RWPE1 (cell line): ENCODE results near the gene CLIC5.

Source experiments
- CTCF ChIA-PET: fragments of 350-600 bp; sonication (Branson Sonifier 250); formaldehyde crosslinking; extraction: SDS; loops from one replicate; lab custom pipeline; 2021; lab: Yijun Ruan, JAX
- POLR2A ChIA-PET: fragments of 400-600 bp; formaldehyde crosslinking; extraction: SDS; loops from one replicate; lab custom pipeline; 2020; ENCODE audit warnings: antibody characterized with exemption; ENCODE audit not compliant: low non-redundant PET; lab: Yijun Ruan, JAX
- DNase-seq: peaks from one replicate; pipeline ENCODE4 v3.0.0; 2012; ENCODE audit warnings: low spot score
- H3K27ac ChIP-seq: fragments of 450-650 bp; 2 replicates; pipeline ENCODE4 v1.5.1; 2017
- TF ChIP-seq, protein P1 (sequence below): fragments of 450-650 bp; conservative IDR thresholded peaks from 2 replicates; pipeline ENCODE4 v1.5.1; 2017; ENCODE audit warnings: low read depth, mild to moderate bottlenecking

The CLIC5 gene

DNA sequence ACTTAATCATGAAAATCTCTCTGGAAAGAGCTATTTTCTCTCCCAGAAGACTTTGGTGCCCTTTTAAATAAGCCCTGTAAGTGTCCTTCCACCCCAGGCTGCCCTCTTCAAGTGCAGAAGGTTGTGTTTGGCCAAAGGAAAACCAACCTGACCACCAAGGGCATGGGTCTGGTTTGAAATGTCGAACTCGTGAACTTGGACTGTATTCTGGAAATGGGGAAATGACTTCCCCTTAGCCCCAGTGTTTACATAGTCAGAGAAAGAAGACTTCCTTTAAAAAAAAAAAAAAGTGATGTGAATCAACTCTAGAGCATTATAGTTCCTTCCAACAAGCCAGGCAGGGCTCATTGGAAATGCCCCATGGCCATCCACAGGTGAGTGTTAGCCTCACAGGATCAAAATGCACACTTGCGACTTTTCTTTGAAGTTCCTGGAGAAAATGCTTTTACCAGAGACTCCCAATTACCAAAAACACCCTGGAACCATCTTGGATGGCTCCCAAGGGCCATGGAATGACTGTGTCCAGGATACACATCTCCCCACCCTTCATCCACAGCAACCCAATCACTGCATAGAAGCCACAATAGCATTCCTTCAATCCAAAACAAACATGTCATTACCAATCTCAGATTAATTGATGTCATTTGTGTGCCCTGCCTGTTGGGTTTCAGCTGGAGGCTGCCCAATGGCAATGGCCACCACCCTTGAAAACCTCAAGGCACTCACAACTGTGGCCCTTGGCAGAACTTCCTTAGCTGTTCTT is 133.8 kb downstream of the CLIC5 start:
- no peak for DNase-seq
- TF ChIP-seq, protein P1, sequence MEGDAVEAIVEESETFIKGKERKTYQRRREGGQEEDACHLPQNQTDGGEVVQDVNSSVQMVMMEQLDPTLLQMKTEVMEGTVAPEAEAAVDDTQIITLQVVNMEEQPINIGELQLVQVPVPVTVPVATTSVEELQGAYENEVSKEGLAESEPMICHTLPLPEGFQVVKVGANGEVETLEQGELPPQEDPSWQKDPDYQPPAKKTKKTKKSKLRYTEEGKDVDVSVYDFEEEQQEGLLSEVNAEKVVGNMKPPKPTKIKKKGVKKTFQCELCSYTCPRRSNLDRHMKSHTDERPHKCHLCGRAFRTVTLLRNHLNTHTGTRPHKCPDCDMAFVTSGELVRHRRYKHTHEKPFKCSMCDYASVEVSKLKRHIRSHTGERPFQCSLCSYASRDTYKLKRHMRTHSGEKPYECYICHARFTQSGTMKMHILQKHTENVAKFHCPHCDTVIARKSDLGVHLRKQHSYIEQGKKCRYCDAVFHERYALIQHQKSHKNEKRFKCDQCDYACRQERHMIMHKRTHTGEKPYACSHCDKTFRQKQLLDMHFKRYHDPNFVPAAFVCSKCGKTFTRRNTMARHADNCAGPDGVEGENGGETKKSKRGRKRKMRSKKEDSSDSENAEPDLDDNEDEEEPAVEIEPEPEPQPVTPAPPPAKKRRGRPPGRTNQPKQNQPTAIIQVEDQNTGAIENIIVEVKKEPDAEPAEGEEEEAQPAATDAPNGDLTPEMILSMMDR = no peak
- H3K27ac ChIP-seq = no peak overlapping the region
- POLR2A ChIA-PET = no interaction called here
- CTCF ChIA-PET = no interaction called here

DNA sequence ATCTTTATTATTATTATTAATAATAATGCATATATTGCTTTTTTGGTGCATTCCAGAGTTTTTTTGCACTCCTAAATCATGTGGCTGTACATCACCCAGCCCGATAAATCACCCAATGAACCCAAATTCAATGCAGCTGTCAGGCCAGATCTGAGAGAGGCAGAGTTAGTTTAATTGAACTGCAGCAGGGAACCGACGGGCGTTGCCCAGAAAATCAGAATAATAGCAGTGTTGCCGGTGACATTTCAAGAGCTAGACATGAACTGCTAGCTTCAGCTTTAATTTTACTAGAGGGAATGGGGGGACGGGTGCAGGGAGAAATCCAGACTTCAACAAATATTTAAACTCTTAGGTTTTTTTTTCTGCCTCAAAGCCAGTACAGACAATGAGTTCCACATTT is 135.0 kb downstream of the CLIC5 start:
- ChIA-PET POLR2A (no interaction called here), CTCF (interaction anchor here (0.6 kb wide), 1 partner anchor 1030 kb away, joined by 4 read pairs; no protein-coding TSS in a partner anchor)
- DNase-seq = no peak
- TF ChIP-seq, protein P1 = no peak
- no peak overlapping the region for H3K27ac ChIP-seq

DNA sequence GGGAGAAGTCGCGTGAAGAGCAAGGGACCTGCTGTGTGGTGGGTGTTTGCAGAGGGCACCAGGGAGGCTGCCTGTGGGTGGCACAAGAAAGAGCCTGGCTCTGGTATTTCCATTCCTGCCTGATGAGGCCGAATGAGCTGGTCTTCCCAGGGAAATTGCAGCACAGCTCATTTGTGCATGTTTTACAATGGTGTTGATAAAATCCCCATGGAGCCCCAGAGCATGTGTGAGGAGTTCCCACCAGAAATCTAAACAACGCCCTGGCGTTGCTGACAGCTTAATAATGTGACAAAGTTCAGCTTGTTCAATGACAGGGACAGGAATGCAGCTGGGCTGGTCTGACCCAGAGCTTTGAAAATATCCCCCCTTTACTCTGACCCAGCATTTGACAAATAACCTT is 135.5 kb downstream of the CLIC5 start:
- TF ChIP-seq, protein P1 = no peak
- DNase-seq = no peak
- ChIA-PET POLR2A (no interaction called here), CTCF (no interaction called here)
- H3K27ac ChIP-seq = no peak overlapping the region

DNA sequence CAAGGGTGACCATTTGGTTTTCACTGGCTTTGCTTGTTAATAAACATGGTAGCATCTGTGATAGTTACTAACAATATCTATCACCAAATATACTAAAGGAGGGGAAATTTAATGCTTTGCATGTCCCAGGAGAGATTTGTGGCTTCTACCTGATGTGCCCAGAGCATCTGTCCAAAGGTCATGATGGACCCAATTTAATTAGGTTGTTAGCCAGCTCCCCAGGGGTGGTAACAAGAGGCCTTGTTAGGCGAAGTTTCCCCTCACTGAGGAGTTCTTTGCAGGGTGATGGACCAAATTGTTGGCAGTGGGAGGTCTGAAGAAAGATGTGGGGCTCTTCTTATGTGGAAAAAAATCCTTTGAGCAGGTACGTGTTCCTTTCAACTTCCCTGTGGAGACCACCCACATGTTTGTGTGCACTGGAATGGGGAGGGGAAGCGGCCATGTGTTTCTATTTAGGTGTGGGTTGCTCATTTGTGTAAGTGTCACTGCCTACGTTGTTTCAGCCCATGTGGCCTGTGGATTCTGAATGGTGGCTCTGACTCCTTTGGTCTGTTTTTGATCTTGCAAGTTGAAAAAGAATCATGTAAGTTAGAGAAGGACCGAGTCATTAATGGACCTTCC is 137.6 kb downstream of the CLIC5 start:
- TF ChIP-seq, protein P1 = no peak
- ChIA-PET CTCF (no interaction called here), POLR2A (no interaction called here)
- no peak for DNase-seq
- no peak overlapping the region for H3K27ac ChIP-seq

DNA sequence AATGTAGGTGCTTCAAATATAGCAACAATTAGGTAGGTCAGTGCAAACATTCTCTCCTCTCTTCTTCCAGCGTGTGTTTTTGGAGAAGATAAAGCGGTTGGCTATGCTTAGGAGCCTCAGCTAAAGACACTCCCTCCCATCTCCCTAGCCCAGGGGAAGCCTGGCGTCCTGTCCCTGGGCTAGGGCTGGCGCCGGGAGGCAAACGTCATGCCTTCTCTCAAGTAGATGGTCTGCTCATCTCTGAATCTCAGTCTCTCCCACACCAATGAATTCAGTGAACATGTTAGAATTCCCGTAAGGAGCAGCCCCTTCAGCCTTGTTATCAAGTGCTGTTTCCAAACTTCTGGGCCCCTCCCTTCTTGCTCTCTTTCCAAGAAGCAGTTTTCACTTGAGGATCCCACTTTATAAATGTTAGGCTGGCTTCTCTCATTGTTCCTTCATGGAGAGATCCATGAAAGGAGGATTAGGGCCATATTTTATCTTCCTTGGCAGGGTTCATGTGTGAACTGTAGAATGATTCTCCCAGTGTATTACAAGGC is 142.8 kb downstream of the CLIC5 start:
- DNase-seq = no peak
- TF ChIP-seq, protein P1 = no peak
- POLR2A ChIA-PET = no interaction called here

DNA sequence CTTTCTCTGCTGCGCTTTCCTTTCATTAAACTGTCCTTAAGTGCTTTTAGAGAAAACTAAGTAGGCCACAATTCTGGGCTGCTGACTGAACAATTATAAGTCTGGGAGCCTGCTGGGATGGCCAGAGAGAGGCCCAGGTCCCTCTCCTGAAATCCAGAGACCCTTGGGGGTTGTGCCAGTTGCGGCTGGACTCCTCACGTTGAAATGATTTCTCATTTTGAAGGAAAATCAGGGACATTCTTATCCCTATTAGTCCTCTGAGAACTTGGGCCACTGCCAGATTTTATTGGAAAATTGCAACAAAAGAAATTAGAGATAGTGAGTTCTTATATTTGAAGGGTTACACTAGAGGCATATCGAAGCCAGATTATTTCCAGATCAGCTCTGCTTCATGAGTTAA is 145.1 kb downstream of the CLIC5 start:
- no peak overlapping the region for H3K27ac ChIP-seq
- POLR2A ChIA-PET = no interaction called here
- TF ChIP-seq, protein P1 = no peak
- DNase-seq = no peak
- CTCF ChIA-PET = no interaction called here

More for the DNA sequence above, 142.8 kb downstream of the CLIC5 start:
- no peak overlapping the region for H3K27ac ChIP-seq
- CTCF ChIA-PET = no interaction called here
